ENCODE measurements around the gene TMEM208.

TMEM208 gene

GRCh38 chr16:67248401-67249177 is 21.7 kb downstream of the TMEM208 start, which contains the start of gene SLC9A5:
SLC9A5 (plus strand) TSS chr16:67248979; CDS start chr16:67249015, 36 bp downstream.
- DNase-seq (ENCODE audit: extremely low read depth in 1 of 2, low read depth in 1 of 2) = no peak

DNA sequence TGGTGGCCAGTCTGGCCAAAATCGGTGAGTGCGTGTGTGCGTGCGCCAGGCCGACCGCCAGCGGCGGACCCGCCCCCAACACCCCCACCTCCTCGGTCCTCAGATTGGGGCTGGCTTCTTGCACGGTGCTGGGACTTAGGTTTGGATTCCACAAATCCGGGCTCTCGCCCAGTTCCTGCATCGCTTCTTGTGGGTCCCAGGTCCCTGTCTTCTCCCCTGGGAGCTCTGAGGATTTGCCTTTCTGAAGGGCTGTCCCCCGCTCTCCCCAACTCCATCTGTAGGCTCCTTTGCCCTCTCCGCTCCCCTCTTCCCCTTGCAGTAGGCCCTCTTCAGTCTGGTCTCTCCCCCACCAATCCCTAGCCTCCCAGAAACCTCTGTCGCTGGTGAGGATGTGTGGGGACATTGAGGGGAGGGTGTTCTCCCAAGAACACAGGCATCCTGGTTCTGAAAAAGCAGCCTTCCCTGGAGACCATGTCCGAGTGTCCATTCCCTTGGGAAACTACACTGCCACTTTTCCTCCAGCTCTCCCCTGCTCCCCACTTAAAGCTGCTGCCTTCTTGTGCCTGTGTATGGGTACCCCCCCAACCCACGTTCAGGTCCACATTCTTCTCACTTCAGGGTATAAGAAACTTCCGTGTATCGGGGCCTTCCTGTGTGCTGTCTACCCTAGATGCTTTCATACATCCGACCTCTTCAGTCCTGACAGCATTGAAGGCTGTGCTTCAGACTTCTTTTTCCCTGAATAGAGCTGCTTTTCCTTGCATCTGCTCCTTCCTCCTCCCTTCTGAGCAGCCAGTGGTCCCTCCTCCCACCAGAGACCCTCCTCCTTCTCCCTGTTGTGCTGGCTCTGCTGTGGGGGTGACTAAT is 22.5 kb downstream of the TMEM208 start:
- no peak for DNase-seq (ENCODE audit: extremely low read depth in 1 of 2, low read depth in 1 of 2)

DNA sequence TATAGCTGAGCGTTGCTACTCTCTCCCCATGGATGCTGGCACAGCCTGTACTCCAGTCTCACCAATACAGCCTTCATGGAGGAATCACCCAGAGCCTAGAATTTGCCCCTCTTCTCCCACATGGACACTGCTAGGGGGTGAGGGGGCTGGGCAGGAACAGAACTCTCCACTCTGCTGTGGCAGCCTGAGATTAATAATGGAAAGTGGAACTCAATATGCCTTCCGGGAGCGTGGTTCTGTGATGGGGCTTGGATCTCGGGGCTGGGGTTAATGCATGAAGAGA is 23.1 kb downstream of the TMEM208 start:
- no peak for DNase-seq (ENCODE audit: extremely low read depth in 1 of 2, low read depth in 1 of 2)

DNA sequence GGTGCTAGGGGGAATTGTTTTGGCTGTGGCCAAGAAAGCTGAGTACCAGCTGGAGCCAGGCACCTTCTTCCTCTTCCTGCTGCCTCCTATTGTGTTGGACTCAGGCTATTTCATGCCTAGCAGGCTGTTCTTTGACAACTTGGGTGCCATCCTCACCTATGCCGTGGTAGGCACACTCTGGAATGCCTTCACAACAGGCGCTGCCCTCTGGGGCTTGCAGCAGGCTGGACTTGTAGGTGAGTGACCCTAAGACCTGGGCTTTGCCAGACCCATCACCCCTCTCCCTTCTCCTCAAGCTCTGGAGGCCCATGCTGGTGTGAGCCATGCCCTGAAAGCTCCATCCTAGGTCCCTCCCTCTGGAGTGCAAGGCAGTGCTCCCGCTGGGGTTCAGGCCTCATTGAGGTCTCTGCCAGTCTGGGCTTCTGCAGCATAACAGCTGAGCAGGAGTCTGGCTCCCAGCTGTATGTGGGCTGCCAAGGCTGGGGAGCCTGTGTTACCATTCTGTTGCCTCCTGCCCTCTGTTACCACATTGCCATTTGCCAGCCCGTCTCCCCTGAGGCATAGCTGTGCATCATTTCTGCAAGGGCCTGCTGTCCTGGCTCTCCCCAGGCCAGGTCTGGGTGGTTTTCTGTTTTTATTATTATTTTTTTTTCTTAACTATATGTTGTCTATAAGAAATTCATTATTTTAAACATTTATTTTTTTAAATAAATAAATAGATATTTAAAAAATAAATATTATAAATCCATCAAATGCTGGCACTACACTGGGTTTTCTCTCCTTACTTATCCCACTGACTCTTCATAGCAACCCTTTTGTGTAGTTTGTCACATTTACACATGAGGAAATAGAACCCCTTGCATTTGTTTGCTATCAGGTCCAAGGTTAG is 25.9 kb downstream of the TMEM208 start:
- DNase-seq (ENCODE audit: extremely low read depth in 1 of 2, low read depth in 1 of 2) = no peak

GRCh38 chr16:67254801-67255552 is 28.0 kb downstream of the TMEM208 start:
- no peak for DNase-seq (ENCODE audit: extremely low read depth in 1 of 2, low read depth in 1 of 2)

GRCh38 chr16:67255553-67256221 is 28.8 kb downstream of the TMEM208 start:
- DNase-seq (ENCODE audit: extremely low read depth in 1 of 2, low read depth in 1 of 2) = no peak

DNA sequence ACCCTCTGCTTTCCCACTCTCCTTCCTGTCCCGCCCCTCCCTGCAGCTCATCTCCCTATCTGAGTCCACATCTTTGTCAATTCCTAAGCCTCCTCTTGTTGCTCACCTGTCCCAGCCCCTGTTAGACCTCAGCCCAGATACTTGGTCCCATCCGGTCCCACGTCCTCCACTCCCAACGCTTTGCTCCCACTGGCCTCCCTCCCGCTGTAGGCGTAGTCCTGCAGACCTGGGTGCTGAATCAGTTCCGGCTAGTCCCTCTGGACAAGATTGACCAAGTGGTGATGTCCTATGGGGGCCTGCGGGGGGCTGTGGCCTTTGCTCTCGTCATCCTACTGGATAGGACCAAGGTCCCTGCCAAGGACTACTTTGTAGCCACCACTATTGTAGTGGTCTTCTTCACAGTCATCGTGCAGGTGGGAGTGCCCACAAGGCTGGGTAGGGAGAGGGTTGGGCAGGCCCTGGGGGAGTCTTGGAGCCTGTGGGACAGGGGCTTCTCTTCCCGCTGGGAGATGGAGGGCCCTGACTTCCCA is 29.8 kb downstream of the TMEM208 start:
- DNase-seq (ENCODE audit: extremely low read depth in 1 of 2, low read depth in 1 of 2) = no peak

DNA sequence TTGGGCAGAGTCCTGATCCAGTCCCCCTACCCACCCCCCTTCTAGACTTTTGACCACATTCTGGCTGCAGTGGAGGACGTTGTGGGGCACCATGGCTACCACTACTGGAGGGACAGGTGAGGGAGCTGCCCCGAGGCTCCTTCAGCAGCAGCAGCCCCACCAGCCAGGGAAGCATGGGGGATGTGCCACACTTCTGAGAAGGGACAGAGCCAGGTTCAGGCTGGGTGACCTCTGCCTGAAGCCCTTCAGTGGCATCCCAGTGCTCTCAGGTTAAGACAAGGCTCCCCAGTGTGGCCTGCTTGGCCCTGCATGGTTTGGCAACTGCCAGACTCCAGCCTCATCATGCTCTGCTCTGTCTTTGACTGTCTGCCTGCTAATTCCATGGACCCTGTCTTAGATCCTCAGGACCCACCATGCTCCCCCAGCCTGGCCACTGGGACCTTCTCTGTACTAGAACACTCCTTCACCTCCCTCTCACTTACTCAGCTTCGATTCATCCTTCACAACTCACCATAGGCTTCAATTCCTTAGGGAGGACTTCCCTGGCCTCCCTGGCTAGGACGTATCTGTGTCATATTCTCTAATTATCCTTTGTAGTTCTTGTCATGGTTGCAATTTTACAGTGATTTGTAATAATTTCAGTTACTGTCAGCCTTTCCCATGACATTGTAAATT is 30.7 kb downstream of the TMEM208 start:
- DNase-seq (ENCODE audit: extremely low read depth in 1 of 2, low read depth in 1 of 2) = no peak

GRCh38 chr16:67258161-67258835 is 31.4 kb downstream of the TMEM208 start:
- DNase-seq (ENCODE audit: extremely low read depth in 1 of 2, low read depth in 1 of 2) = no peak

DNA sequence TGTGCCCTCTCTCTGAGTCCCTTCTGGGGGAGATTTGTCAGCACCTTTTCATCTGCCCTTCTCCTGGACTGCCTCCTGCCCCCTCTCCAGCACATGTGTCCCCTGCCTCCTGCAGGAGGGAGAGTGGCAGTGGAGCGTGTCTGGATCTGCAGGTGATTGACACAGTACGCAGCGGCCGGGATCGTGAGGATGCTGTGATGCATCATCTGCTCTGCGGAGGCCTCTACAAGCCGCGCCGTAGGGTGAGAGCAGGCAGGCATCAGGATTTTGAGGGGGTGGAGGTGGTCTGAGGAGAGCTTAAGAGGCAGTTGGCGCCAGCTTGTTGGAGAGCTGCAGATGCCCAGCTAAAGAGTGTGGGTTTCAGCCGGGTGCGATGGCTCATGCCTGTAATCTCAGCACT is 32.8 kb downstream of the TMEM208 start:
- DNase-seq (ENCODE audit: extremely low read depth in 1 of 2, low read depth in 1 of 2) = no peak

GRCh38 chr16:67260426-67261063 is 33.6 kb downstream of the TMEM208 start:
- no peak for DNase-seq (ENCODE audit: extremely low read depth in 1 of 2, low read depth in 1 of 2)

GRCh38 chr16:67263201-67263600 is 36.3 kb downstream of the TMEM208 start:
- no peak for DNase-seq (ENCODE audit: extremely low read depth in 1 of 2, low read depth in 1 of 2)

DNA sequence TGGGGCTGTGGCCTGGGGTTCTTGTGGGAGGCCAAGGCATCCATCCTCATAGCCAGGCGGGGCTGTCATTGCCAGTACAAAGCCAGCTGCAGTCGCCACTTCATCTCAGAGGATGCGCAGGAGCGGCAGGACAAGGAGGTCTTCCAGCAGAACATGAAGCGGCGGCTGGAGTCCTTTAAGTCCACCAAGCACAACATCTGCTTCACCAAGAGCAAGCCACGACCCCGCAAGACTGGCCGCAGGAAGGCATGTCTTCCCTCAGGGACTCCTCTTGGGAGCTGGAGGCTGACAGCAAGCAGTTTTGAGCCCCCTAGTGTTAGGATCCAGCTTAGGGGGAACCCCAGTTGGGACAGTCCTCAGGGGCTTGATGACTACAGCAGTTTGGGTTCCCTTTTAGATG is 37.3 kb downstream of the TMEM208 start:
- DNase-seq (ENCODE audit: extremely low read depth in 1 of 2, low read depth in 1 of 2) = no peak

DNA sequence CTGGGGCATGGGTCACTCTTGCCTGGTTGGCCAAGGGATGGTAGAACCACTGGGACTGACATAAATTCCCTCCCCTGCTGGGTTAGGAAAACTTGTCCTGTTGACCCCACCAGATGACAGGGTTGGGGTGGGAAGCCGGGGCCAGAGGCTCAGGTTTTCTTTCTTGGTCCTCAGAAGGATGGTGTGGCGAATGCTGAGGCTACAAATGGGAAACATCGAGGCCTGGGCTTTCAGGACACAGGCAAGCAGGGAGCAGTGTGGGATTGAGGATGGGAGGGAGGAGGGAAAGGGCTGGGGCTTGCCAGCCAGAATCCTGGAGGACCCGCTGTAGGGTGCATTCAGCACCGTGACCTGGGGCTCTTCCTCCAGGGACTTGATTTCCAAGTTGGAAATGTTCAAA is 37.9 kb downstream of the TMEM208 start:
- no peak for DNase-seq (ENCODE audit: extremely low read depth in 1 of 2, low read depth in 1 of 2)

- no peak for DNase-seq (ENCODE audit: extremely low read depth in 1 of 2, low read depth in 1 of 2)
Observed at GRCh38 chr16:67265834-67266233, 38.9 kb downstream of the TMEM208 start.

- no peak for DNase-seq (ENCODE audit: extremely low read depth in 1 of 2, low read depth in 1 of 2)
Observed at GRCh38 chr16:67268136-67268579, 41.2 kb downstream of the TMEM208 start.

GRCh38 chr16:67269766-67270165 is 42.8 kb downstream of the TMEM208 start:
- no peak for DNase-seq (ENCODE audit: extremely low read depth in 1 of 2, low read depth in 1 of 2)

GRCh38 chr16:67270931-67271338 is 44.0 kb downstream of the TMEM208 start:
- DNase-seq (ENCODE audit: extremely low read depth in 1 of 2, low read depth in 1 of 2) = no peak

Measured in activated CD8-positive, alpha-beta memory T cell treated with anti-CD3 and anti-CD28 coated beads for 1 hour (primary cell).